ENCODE data around the gene GRM8. TPM values are rescaled to one million over a fixed set of nuclear protein-coding genes. Genes with fewer than 3 reads are reported as not detected.

The GRM8 gene
- total RNA-seq, 1 donor from 2014 or later, result 2.2 TPM

DNA sequence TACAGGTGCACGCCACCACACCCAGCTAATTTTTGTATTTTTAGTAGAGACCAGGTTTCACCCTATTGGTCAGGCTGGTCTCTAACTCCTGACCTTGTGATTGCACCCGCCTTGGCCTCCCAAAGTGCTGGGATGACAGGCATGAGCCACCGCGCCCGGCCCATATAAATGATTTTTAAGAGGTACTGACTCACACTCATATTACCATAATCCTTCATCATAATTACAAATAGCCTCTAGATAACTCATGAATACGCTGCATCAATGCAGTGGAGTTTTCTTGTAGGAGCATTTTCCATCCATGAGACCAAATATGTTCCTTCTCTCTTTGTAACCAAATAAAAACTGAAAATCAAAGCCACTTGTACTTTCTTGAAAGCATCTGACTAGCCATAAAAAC lies 193.3 kb downstream of the GRM8 start:
- H3K9ac ChIP-seq (ENCODE audit: low read length), result no peak overlapping the region
- H3K36me3 ChIP-seq (ENCODE audit: insufficient read depth, low read length), result no peaks in the 10 kb centered on the region
- H3K27me3 ChIP-seq (ENCODE audit: insufficient read depth, low read length), result no peaks in the 10 kb centered on the region
- no peak overlapping the region for H3K4me3 Mint-ChIP-seq (ENCODE audit: unreplicated experiment)
- no peaks in the 10 kb centered on the region for H4K20me1 ChIP-seq (ENCODE audit: insufficient read depth, low read length)
- no peak overlapping the region for H3K27ac ChIP-seq (ENCODE audit: low read depth, low read length)
- no peak overlapping the region for H3K4me2 ChIP-seq (ENCODE audit: low read length)
- H3K79me2 ChIP-seq (ENCODE audit: insufficient read depth, low read length), result no peaks in the 10 kb centered on the region
- DNase-seq (ENCODE audit: low read depth) (no peak), FAIRE-seq (no peak)
- H3K9me3 ChIP-seq (ENCODE audit: insufficient read depth, low read depth, low read length), result no peaks in the 10 kb centered on the region
- H3K4me3 ChIP-seq (ENCODE audit: insufficient read depth, low read depth, low read length), result no peak overlapping the region
- H2AFZ ChIP-seq (ENCODE audit: low read depth, low read length), result no peak overlapping the region
- H3K27me3 Mint-ChIP-seq (ENCODE audit: low read depth, unreplicated experiment), result no peaks in the 10 kb centered on the region
- H3K36me3 Mint-ChIP-seq (ENCODE audit: low read depth, unreplicated experiment), result no peaks in the 10 kb centered on the region
- H3K4me1 Mint-ChIP-seq (ENCODE audit: low read depth, unreplicated experiment), result no peaks in the 10 kb centered on the region
- H3K9me3 Mint-ChIP-seq (ENCODE audit: unreplicated experiment), result peaks cover 8% of the 10 kb centered on the region
- H3K27ac Mint-ChIP-seq (ENCODE audit: unreplicated experiment), result no peak overlapping the region
- no peaks in the 10 kb centered on the region for H3K4me1 ChIP-seq (ENCODE audit: insufficient read depth, low read length)
- TF ChIP-seq, protein P1, sequence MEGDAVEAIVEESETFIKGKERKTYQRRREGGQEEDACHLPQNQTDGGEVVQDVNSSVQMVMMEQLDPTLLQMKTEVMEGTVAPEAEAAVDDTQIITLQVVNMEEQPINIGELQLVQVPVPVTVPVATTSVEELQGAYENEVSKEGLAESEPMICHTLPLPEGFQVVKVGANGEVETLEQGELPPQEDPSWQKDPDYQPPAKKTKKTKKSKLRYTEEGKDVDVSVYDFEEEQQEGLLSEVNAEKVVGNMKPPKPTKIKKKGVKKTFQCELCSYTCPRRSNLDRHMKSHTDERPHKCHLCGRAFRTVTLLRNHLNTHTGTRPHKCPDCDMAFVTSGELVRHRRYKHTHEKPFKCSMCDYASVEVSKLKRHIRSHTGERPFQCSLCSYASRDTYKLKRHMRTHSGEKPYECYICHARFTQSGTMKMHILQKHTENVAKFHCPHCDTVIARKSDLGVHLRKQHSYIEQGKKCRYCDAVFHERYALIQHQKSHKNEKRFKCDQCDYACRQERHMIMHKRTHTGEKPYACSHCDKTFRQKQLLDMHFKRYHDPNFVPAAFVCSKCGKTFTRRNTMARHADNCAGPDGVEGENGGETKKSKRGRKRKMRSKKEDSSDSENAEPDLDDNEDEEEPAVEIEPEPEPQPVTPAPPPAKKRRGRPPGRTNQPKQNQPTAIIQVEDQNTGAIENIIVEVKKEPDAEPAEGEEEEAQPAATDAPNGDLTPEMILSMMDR (IDR thresholded peaks at IDR 0.05; ENCODE audit: insufficient read depth, low read depth, low read length), result no peak
- TF ChIP-seq EZH2 (IDR thresholded peaks at IDR 0.05; ENCODE audit: insufficient read depth, low read length), result no peak

DNA sequence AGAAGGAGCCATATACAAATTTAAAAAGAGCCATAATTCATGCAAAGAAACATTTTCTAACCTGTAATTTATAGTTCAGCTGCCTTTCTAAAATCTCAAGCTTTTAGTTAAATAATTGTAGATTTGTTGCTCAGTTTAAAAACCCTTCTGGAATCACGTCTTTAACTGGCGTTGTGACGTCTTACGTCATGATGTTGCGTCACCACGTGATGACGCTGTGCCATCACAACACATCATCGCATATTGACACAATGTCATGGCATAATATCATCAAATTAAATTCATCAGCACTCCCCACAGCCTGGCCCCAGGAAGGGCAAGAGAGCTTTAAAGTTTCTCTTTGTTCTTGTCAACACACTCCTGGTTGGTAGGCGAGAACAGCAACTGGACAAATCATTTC lies 194.8 kb downstream of the GRM8 start:
- Mint-ChIP-seq H3K27ac (ENCODE audit: unreplicated experiment) (no peak overlapping the region), H3K36me3 (ENCODE audit: low read depth, unreplicated experiment) (no peaks in the 10 kb centered on the region), H3K4me3 (ENCODE audit: unreplicated experiment) (no peak overlapping the region), H3K9me3 (ENCODE audit: unreplicated experiment) (no peaks in the 10 kb centered on the region), H3K4me1 (ENCODE audit: low read depth, unreplicated experiment) (no peaks in the 10 kb centered on the region), H3K27me3 (ENCODE audit: low read depth, unreplicated experiment) (no peaks in the 10 kb centered on the region)
- TF ChIP-seq EZH2 (IDR thresholded peaks at IDR 0.05; ENCODE audit: insufficient read depth, low read length), result no peak
- TF ChIP-seq, protein P1 (IDR thresholded peaks at IDR 0.05; ENCODE audit: insufficient read depth, low read depth, low read length), result no peak
- H3K79me2 ChIP-seq (ENCODE audit: insufficient read depth, low read length), result no peaks in the 10 kb centered on the region
- no peaks in the 10 kb centered on the region for H4K20me1 ChIP-seq (ENCODE audit: insufficient read depth, low read length)
- no peak overlapping the region for H2AFZ ChIP-seq (ENCODE audit: low read depth, low read length)
- DNase-seq (ENCODE audit: low read depth) (no peak), FAIRE-seq (no peak)
- no peak overlapping the region for H3K4me3 ChIP-seq (ENCODE audit: insufficient read depth, low read depth, low read length)
- H3K9ac ChIP-seq (ENCODE audit: low read length), result no peak overlapping the region
- no peak overlapping the region for H3K27ac ChIP-seq (ENCODE audit: low read depth, low read length)
- no peaks in the 10 kb centered on the region for H3K9me3 ChIP-seq (ENCODE audit: insufficient read depth, low read depth, low read length)
- no peaks in the 10 kb centered on the region for H3K27me3 ChIP-seq (ENCODE audit: insufficient read depth, low read length)
- H3K4me1 ChIP-seq (ENCODE audit: insufficient read depth, low read length), result no peaks in the 10 kb centered on the region
- no peaks in the 10 kb centered on the region for H3K36me3 ChIP-seq (ENCODE audit: insufficient read depth, low read length)
- no peak overlapping the region for H3K4me2 ChIP-seq (ENCODE audit: low read length)

- Mint-ChIP-seq H3K27ac (ENCODE audit: unreplicated experiment) (no peak overlapping the region), H3K9me3 (ENCODE audit: unreplicated experiment) (no peaks in the 10 kb centered on the region), H3K4me3 (ENCODE audit: unreplicated experiment) (no peak overlapping the region), H3K27me3 (ENCODE audit: low read depth, unreplicated experiment) (no peaks in the 10 kb centered on the region), H3K36me3 (ENCODE audit: low read depth, unreplicated experiment) (no peaks in the 10 kb centered on the region), H3K4me1 (ENCODE audit: low read depth, unreplicated experiment) (no peaks in the 10 kb centered on the region)
- TF ChIP-seq EZH2 (IDR thresholded peaks at IDR 0.05; ENCODE audit: insufficient read depth, low read length), result no peak
- TF ChIP-seq, protein P1 (IDR thresholded peaks at IDR 0.05; ENCODE audit: insufficient read depth, low read depth, low read length), result no peak
- no peak overlapping the region for H3K4me2 ChIP-seq (ENCODE audit: low read length)
- H3K4me1 ChIP-seq (ENCODE audit: insufficient read depth, low read length), result no peaks in the 10 kb centered on the region
- H3K27ac ChIP-seq (ENCODE audit: low read depth, low read length), result no peak overlapping the region
- FAIRE-seq (no peak), DNase-seq (ENCODE audit: low read depth) (no peak)
- H3K4me3 ChIP-seq (ENCODE audit: insufficient read depth, low read depth, low read length), result no peak overlapping the region
- H3K27me3 ChIP-seq (ENCODE audit: insufficient read depth, low read length), result no peaks in the 10 kb centered on the region
- no peaks in the 10 kb centered on the region for H3K79me2 ChIP-seq (ENCODE audit: insufficient read depth, low read length)
- H3K9me3 ChIP-seq (ENCODE audit: insufficient read depth, low read depth, low read length), result no peaks in the 10 kb centered on the region
- no peaks in the 10 kb centered on the region for H3K36me3 ChIP-seq (ENCODE audit: insufficient read depth, low read length)
- no peak overlapping the region for H2AFZ ChIP-seq (ENCODE audit: low read depth, low read length)
- no peaks in the 10 kb centered on the region for H4K20me1 ChIP-seq (ENCODE audit: insufficient read depth, low read length)
- H3K9ac ChIP-seq (ENCODE audit: low read length), result no peak overlapping the region
Measured at GRCh38 chr7:127056202-127056601, 196.5 kb downstream of the GRM8 start.

Measured in astrocyte (in vitro differentiated cells and primary cell).